GM18907 (cell line): ENCODE measurements around the gene ARHGEF11.

Experiments used
- ATAC-seq: cut with Tn5 transposase; IDR thresholded peaks from one replicate; pipeline ENCODE4 v1.9.1; 2021; ENCODE audit warnings: mild to moderate bottlenecking, moderate library complexity; ENCODE audit not compliant: unreplicated experiment

Gene ARHGEF11

DNA sequence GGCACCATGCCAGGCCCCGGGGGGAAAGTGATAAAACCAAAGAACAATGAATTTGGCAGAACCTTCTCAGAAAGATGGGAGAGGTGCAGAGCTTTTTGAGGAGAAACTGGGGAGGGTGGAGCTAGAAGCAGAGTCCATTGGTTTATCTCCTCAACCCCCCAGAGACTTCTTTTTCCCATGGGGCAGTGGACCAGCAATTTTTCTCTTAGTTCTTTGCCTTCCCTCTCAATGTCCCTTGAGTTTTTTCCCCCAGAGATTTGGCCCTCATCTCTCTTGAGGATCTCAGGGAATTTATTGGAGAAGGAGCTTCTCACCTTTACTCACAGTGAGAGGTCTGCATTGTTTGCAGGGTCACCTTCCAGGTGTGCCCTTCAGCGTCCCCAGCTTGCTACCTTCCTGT, 5.3 kb upstream of the ARHGEF11 start:
- ATAC-seq: no peak

GRCh38 chr1:157047062-157047410, 1.5 kb upstream of the ARHGEF11 start:
- ATAC-seq: no peak

- no peak for ATAC-seq
Measured at GRCh38 chr1:157044326-157044725, 1.2 kb downstream of the ARHGEF11 start.

- no peak for ATAC-seq
Measured at GRCh38 chr1:157043685-157044084, 1.9 kb downstream of the ARHGEF11 start.

DNA sequence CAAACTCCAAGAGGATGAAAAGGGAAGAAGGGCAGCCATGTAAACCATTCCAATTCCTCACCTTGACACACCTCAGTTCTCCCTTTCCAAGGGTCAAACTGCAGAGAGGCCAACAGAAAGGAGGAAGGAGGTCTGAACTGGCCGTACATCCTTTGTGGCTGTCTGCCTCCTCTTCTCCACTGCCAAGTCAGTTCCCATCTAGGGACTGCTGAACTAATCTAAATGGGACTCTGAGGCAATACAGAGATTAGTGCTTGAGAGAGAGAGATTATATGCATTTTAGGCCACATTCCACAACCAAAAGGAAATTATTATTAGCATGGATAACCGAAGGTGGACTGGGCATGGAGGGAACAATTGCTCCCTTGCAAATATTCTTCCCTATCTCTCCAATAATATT, 2.7 kb downstream of the ARHGEF11 start:
- ATAC-seq: no peak

- no peak for ATAC-seq
Measured at GRCh38 chr1:157040802-157041201, 4.7 kb downstream of the ARHGEF11 start.

- no peak for ATAC-seq
Measured at GRCh38 chr1:157035121-157035520, 10.4 kb downstream of the ARHGEF11 start.

GRCh38 chr1:157034137-157034800, 11.3 kb downstream of the ARHGEF11 start:
- no peak for ATAC-seq

DNA sequence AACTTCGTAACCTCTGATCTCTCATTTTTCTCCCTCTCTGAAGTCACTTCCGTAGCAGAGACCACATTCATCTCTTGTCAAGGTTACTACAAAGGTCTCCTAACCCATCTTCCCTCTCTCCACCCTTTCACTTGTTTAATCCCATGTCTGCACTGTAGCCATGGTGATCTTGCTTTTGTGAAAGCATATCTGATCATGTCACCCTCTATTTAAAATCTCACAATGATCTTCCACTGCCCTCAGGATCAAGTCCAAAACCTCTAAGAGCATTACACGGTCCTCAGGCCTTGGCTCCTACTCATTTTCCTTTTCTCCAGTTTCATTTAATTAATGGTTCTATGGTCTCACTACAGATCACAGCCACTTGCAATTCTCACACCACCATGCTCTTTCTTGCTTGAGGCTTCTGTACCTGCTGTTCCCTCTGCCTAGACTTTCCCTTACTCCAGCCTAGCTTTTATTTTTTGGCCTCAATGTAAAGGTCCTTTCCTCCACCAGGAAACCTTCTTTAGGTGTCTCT, 12.1 kb downstream of the ARHGEF11 start:
- no peak for ATAC-seq

- ATAC-seq: no peak
Measured at GRCh38 chr1:157032303-157032702, 13.2 kb downstream of the ARHGEF11 start.

DNA sequence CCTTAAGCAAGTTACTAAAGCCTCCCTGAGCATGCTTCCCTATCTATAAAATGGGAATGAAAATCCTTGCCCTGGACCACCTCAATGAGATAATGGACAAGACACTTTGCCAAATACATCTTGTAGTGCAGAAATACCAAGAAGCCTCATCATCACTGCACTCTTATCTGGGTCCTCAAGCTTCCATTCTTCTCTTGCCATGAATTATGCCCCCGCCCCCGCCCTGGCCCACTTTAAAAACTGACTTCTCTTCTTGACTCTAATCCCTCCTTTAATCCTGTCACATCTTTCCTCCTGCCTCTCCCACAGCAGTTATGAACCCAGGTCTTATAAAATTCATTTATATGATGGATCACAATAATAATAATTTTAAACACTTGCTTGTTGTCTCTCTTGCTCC, 14.8 kb downstream of the ARHGEF11 start:
- ATAC-seq: no peak

DNA sequence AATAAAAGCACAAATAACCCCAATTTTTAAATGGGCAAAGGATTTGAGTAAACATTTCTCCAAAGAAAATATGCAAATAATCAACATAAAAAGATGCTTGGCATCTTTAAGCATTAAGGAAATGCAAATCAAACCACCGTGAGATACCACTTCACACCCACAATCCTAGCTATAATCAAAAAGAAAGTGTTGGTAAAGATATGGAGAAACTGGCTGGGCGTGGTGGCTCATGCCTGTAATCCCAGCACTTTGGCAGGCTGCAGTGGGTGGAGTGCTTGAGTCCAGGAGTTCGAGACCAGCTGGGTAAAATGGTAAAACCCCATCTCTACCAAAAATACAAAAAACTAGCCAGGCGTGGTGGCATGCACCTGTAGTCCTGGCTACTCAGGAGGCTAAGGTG, 16.9 kb downstream of the ARHGEF11 start:
- no peak for ATAC-seq

DNA sequence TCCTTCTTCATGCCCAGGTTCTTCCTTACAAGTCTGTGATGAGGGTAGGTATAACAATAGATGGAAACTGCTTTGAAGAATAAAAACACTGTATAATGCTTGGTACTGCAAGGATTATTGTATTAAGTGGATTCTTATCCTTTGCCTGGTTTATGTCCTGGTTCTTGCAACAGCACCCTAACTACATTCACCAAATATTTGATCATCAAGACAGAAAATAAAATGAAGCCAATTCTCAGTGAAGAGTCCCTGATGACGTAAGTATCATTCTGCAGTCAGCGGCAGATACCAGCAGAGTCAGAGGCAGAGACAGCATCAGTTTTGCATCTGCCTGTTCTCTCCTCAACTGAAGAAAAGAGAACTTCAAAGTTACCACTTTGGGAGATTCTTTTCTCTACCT, 19.7 kb downstream of the ARHGEF11 start:
- ATAC-seq: no peak

- ATAC-seq: no peak
Measured at GRCh38 chr1:157025385-157025784, 20.2 kb downstream of the ARHGEF11 start.

GRCh38 chr1:157021688-157022087, 23.9 kb downstream of the ARHGEF11 start:
- ATAC-seq: no peak

GRCh38 chr1:157019457-157019856, 26.1 kb downstream of the ARHGEF11 start:
- no peak for ATAC-seq

- no peak for ATAC-seq
Measured at GRCh38 chr1:157011845-157012244, 33.7 kb downstream of the ARHGEF11 start.

- no peak for ATAC-seq
Measured at GRCh38 chr1:157008502-157008901, 37.0 kb downstream of the ARHGEF11 start.

DNA sequence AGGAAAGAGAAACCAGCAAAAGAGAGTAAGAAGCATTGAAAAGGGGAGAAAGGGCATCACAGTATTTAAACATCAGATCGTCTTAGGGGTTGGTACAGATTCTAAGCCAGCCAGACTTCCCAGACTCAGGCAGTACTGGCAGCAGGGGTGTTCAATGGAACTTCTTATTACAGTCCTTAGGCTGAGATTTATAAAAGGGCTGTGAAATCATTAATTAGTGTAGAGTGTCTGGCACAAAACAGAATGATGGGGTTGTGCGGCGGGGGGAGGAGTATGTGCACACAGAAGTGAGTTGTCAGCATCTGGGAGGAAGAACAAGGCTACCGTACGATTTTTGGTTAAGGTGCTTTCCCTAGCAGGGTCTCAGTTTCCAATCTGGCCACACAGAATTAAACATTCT, 38.2 kb downstream of the ARHGEF11 start:
- ATAC-seq: no peak

GRCh38 chr1:157006676-157007075, 38.9 kb downstream of the ARHGEF11 start:
- ATAC-seq: no peak

GRCh38 chr1:157005965-157006364, 39.6 kb downstream of the ARHGEF11 start:
- no peak for ATAC-seq

- no peak for ATAC-seq
Measured at GRCh38 chr1:157004806-157005205, 40.7 kb downstream of the ARHGEF11 start.

DNA sequence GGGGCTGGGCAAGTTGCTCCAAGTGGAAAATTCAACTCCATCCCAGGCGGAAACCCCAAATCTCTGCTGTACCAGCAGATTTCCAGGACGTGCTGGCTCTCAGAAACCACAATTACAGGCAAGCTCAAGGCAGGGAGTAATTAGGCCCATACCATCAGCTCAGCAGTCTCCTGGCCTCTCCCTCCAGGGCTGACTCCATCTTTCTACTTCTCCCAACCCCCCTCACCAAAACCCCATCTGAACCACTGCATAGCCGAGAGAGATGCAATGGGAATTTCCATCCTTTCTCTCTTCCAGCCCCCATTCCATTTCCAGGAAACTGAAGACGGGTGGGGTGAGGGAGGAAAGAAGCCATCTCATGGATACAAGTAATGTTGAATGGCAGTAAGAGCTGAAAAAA, 41.2 kb downstream of the ARHGEF11 start:
- ATAC-seq: no peak
